Muscle of leg (tissue), 11 donors: ENCODE measurements around the gene CHCHD3. TPM values are rescaled to one million over a fixed set of nuclear protein-coding genes. Genes with fewer than 3 reads are reported as not detected.
A peak's percentile ranks its signal among the peaks of the same experiment; 100 is the strongest.

Experiments
- DNase-seq: peaks from one replicate; pipeline ENCODE4 v3.0.0; 2013
- H3K27ac ChIP-seq: one replicate; pipeline ENCODE4 v1.5.1; 2013; ENCODE audit warnings: mild to moderate bottlenecking, low read length, control low read depth
- H3K27me3 ChIP-seq: one replicate; pipeline ENCODE4 v1.6.1; 2013; ENCODE audit warnings: low read length; ENCODE audit not compliant: control insufficient read depth, insufficient read depth
- H3K36me3 ChIP-seq: one replicate; pipeline ENCODE4 v1.6.1; 2013; ENCODE audit warnings: low read length; ENCODE audit not compliant: control insufficient read depth, insufficient read depth
- H3K4me1 ChIP-seq: one replicate; pipeline ENCODE4 v1.6.1; 2013; ENCODE audit warnings: low read length; ENCODE audit not compliant: control insufficient read depth, insufficient read depth
- H3K4me3 ChIP-seq: one replicate; pipeline ENCODE4 v1.5.1; 2013; ENCODE audit warnings: low read length, control low read depth
- H3K9me3 ChIP-seq: replicated peaks from 2 replicates; pipeline ENCODE4 v1.6.1; 2013; ENCODE audit warnings: low read depth, low read length; ENCODE audit not compliant: control insufficient read depth
- WGBS: methylation state at CpG from one replicate; pipeline ENCODE4 v1.1.5; 2013; ENCODE audit warnings: missing lambda C conversion rate; ENCODE audit not compliant: insufficient coverage; 5-methylcytosine and 5-hydroxymethylcytosine counted together
- polyA plus RNA-seq, 8 donors: library from polyadenylated mRNA; unstranded; fragments of 120-200 nt; gene quantifications; one replicate each; pipeline versions ENCODE4 v1.2.1 to v1.2.3, GENCODE V29; 2013; ENCODE audit warnings: inconsistent platforms in 1 of 8, low replicate concordance in 1 of 8; ENCODE audit not compliant: insufficient read length in 8 of 8, insufficient read depth in 1 of 8
- total RNA-seq: library from RNA; stranded (reverse); fragments of 120-200 nt; gene quantifications from one replicate; pipeline ENCODE4 v1.2.4, GENCODE V29; 2013

Gene CHCHD3
- total and polyA plus RNA-seq, 9 donors, result 57.4 to 75.0 (median 66.6) TPM

DNA sequence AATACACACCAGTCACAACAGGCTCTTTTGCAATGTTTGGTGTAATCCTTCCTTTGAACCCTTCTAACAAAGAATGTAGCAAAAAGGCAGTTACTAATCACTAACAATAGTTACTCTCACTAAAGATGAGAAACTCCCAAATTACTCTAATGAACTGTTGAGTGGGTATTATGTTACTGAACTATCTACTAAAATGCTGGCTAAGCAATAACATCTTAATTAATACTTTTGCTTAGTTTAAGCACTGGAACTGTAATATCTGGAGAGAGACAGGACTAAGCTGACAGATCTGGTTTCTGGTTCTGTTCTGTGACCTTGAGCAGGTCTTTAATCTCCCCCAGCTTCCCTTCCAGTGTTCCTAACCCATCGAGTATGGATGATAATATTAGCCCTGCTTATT lies 241.7 kb downstream of the CHCHD3 start:
- H3K9me3 ChIP-seq, result no peaks in the 10 kb centered on the region
- H3K4me3 ChIP-seq, result no peak overlapping the region
- WGBS, result no CpG with 5 or more reads among the region's 1 CpG
- DNase-seq, result no peak
- H3K27me3 ChIP-seq, result no peaks in the 10 kb centered on the region
- no peaks in the 10 kb centered on the region for H3K36me3 ChIP-seq
- no peaks in the 10 kb centered on the region for H3K4me1 ChIP-seq
- no peak overlapping the region for H3K27ac ChIP-seq

GRCh38 chr7:132838313-132838712 lies 243.6 kb downstream of the CHCHD3 start:
- H3K27me3 ChIP-seq, result no peaks in the 10 kb centered on the region
- H3K4me1 ChIP-seq, result no peaks in the 10 kb centered on the region
- no peak for DNase-seq
- WGBS, result no CpG with 5 or more reads among the region's 3 CpGs
- H3K27ac ChIP-seq, result no peak overlapping the region
- H3K9me3 ChIP-seq, result no peaks in the 10 kb centered on the region
- H3K4me3 ChIP-seq, result no peak overlapping the region
- peaks cover 4% of the 10 kb centered on the region for H3K36me3 ChIP-seq

DNA sequence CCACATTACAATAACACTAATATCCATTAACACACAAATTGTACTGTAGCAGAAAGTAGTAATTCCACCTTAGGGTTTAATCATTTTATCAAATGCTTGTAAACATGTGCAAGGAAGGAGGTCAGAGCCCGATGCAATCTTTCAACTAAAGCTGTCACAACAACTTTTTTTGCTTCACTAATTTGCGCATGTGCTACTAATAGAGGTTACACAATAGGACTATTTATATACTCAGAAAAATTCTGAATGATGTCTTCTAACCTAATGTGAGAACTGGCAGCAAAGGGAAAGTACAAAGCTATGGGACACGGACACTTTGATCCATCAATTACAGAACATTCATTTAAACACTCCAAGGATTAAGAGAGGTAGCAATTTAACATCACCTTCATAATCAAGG lies 244.4 kb downstream of the CHCHD3 start:
- H3K4me3 ChIP-seq, result no peak overlapping the region
- H3K9me3 ChIP-seq, result no peaks in the 10 kb centered on the region
- DNase-seq, result no peak
- no peaks in the 10 kb centered on the region for H3K27me3 ChIP-seq
- no CpG with 5 or more reads among the region's 3 CpGs for WGBS
- H3K27ac ChIP-seq, result no peak overlapping the region
- H3K4me1 ChIP-seq, result no peaks in the 10 kb centered on the region
- peaks cover 4% of the 10 kb centered on the region for H3K36me3 ChIP-seq

DNA sequence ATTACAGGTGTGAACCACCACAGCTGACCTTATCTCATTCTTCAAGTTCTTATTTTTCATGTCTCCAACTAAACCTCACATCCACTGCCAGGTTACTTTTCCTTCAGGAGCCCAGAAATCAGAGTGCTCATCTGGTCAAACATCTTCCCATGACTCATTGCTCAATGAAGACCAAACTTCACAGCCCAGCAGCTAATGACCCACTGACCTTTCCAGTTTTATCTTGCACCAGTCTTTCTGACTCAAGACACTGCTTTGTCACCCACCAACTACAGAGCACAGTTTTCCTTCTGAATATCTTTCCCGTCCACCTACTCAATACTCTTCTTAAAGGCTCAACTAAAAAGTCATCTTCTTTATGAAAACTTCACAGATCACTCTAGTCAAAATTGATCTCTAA lies 245.1 kb downstream of the CHCHD3 start:
- H3K27ac ChIP-seq, result no peak overlapping the region
- no CpG with 5 or more reads among the region's 1 CpG for WGBS

GRCh38 chr7:132830941-132831340 lies 250.9 kb downstream of the CHCHD3 start:
- no peaks in the 10 kb centered on the region for H3K9me3 ChIP-seq
- H3K4me3 ChIP-seq, result no peak overlapping the region
- WGBS, result no CpG with 5 or more reads among the region's 2 CpGs

More for the DNA sequence above, 245.1 kb downstream of the CHCHD3 start:
- H3K36me3 ChIP-seq, result peaks cover 4% of the 10 kb centered on the region
- DNase-seq, result no peak
- no peak overlapping the region for H3K4me3 ChIP-seq
- no peaks in the 10 kb centered on the region for H3K4me1 ChIP-seq
- no peaks in the 10 kb centered on the region for H3K9me3 ChIP-seq
- no peaks in the 10 kb centered on the region for H3K27me3 ChIP-seq

DNA sequence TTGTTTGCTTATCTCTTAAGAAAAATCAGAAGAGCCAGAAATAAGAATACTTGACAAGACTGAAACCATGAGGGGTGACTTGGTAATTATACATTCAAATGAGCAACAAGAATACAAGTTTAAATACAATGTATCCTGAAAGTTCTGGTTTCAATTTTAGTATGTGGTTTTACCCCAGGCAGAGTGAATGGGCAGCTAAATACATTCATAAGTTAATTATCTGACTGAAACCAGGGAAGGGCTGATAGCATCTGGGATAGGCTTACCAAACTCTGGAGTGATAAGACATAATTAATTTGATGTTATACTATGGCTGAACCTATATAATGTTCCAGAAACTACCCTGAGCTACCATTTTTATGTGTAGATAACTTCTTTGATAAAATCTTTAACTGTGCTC lies 253.4 kb downstream of the CHCHD3 start:
- no peaks in the 10 kb centered on the region for H3K9me3 ChIP-seq
- DNase-seq, result no peak
- no peaks in the 10 kb centered on the region for H3K27me3 ChIP-seq
- no peak overlapping the region for H3K4me3 ChIP-seq
- H3K27ac ChIP-seq, result no peak overlapping the region
- H3K4me1 ChIP-seq, result no peaks in the 10 kb centered on the region
- no peaks in the 10 kb centered on the region for H3K36me3 ChIP-seq

More at GRCh38 chr7:132830941-132831340, 250.9 kb downstream of the CHCHD3 start:
- Histone ChIP-seq H3K36me3 (peaks cover 4% of the 10 kb centered on the region), H3K4me1 (no peaks in the 10 kb centered on the region), H3K27me3 (no peaks in the 10 kb centered on the region), H3K27ac (no peak overlapping the region)
- DNase-seq, result no peak

GRCh38 chr7:132825932-132826835 lies 255.7 kb downstream of the CHCHD3 start:
- no peak overlapping the region for H3K27ac ChIP-seq
- DNase-seq, result peak; percentile 24
- no peaks in the 10 kb centered on the region for H3K4me1 ChIP-seq
- no peaks in the 10 kb centered on the region for H3K9me3 ChIP-seq
- H3K27me3 ChIP-seq, result no peaks in the 10 kb centered on the region
- H3K4me3 ChIP-seq, result no peak overlapping the region
- 86% methylated on average over 2 of the region's 6 CpGs for WGBS
- no peaks in the 10 kb centered on the region for H3K36me3 ChIP-seq

- no peaks in the 10 kb centered on the region for H3K4me1 ChIP-seq
These were observed 256.7 kb downstream of the CHCHD3 start for GRCh38 chr7:132825222-132825621.

GRCh38 chr7:132819648-132820047 lies 262.2 kb downstream of the CHCHD3 start:
- no peak for DNase-seq
- Histone ChIP-seq H3K27me3 (no peaks in the 10 kb centered on the region), H3K36me3 (no peaks in the 10 kb centered on the region), H3K9me3 (no peaks in the 10 kb centered on the region), H3K27ac (no peak overlapping the region), H3K4me3 (no peak overlapping the region), H3K4me1 (no peaks in the 10 kb centered on the region)
- WGBS, result 85% methylated on average over 6 of the region's 7 CpGs

More at GRCh38 chr7:132825222-132825621, 256.7 kb downstream of the CHCHD3 start:
- no peak overlapping the region for H3K4me3 ChIP-seq
- no peaks in the 10 kb centered on the region for H3K27me3 ChIP-seq
- no peak overlapping the region for H3K27ac ChIP-seq
- no peaks in the 10 kb centered on the region for H3K36me3 ChIP-seq
- WGBS, result no CpG with 5 or more reads among the region's 2 CpGs
- no peak for DNase-seq
- H3K9me3 ChIP-seq, result no peaks in the 10 kb centered on the region

DNA sequence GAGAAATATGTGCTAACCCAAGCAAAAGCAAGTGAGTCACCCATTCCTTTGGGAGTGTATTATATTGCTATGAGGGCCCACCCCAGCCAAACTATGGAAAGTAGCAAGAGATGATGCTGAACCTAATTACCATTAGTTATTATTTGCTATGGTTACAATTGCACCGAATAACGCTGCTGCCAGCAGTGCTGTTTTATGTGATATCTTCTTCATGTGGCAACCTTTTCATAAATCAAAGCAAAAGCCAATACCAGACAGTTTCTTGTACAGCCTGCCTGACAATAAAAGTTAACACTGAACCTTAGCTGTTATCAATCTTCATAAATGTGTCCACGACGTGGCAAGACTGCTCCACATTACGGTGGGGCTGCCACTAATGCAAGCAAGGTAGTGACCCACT lies 263.9 kb downstream of the CHCHD3 start:
- DNase-seq, result no peak
- no peaks in the 10 kb centered on the region for H3K36me3 ChIP-seq
- H3K4me3 ChIP-seq, result no peak overlapping the region

More for the DNA sequence above, 263.9 kb downstream of the CHCHD3 start:
- no peak overlapping the region for H3K27ac ChIP-seq
- no peaks in the 10 kb centered on the region for H3K4me1 ChIP-seq
- 58% methylated on average over 4 of the region's 5 CpGs for WGBS
- no peaks in the 10 kb centered on the region for H3K9me3 ChIP-seq
- H3K27me3 ChIP-seq, result no peaks in the 10 kb centered on the region
